HepG2 (cell line): Measurements from ENCODE around the gene AMIGO3. TPM values are rescaled to one million over a fixed set of nuclear protein-coding genes. Genes with fewer than 3 reads are reported as not detected.
A peak's percentile ranks its signal among the peaks of the same experiment; 100 is the strongest.

Experiments used
- ATF2 ChIP-seq: sonication (generic); formaldehyde crosslinking; IDR thresholded peaks from 2 replicates; pipeline ENCODE4 v1.4.0; 2020; ENCODE audit warnings: missing genetic modification reagents
- BCL6 ChIP-seq: IDR thresholded peaks from 2 replicates; pipeline ENCODE4 v1.6.1; 2016; ENCODE audit warnings: missing genetic modification reagents, missing compliant biosample characterization
- HOXA3 ChIP-seq: sonication (generic); formaldehyde crosslinking; IDR thresholded peaks from 2 replicates; pipeline ENCODE4 v1.5.0; 2020; ENCODE audit warnings: missing genetic modification reagents
- JUNB ChIP-seq: sonication (generic); formaldehyde crosslinking; IDR thresholded peaks from 2 replicates; pipeline ENCODE4 v1.8.0; 2022; ENCODE audit warnings: missing genetic modification reagents, mild to moderate bottlenecking, borderline replicate concordance
- NFE2 ChIP-seq: sonication (generic); formaldehyde crosslinking; IDR thresholded peaks from 2 replicates; pipeline ENCODE4 v1.4.0; 2020; ENCODE audit warnings: missing genetic modification reagents
- REST ChIP-seq, 2 experiments: IDR thresholded peaks; 2 replicates each; pipeline ENCODE4 v1.6.1; 2011 to 2012; ENCODE audit warnings: low read length in 2 of 2, borderline replicate concordance in 1 of 2, low read depth in 1 of 2, mild to moderate bottlenecking in 1 of 2, moderate library complexity in 1 of 2
- RXRB ChIP-seq: IDR thresholded peaks from 2 replicates; pipeline ENCODE4 v1.6.1; 2016; ENCODE audit warnings: borderline replicate concordance, missing genetic modification reagents, missing compliant biosample characterization
- SAP130 ChIP-seq: IDR thresholded peaks from 2 replicates; pipeline ENCODE4 v1.6.1; 2016; ENCODE audit warnings: low read depth
- TGIF2 ChIP-seq: IDR thresholded peaks from 2 replicates; pipeline ENCODE4 v1.6.1; 2016; ENCODE audit warnings: control low read depth, missing compliant biosample characterization
- TMF1 ChIP-seq: sonication (generic); formaldehyde crosslinking; IDR thresholded peaks from 2 replicates; pipeline ENCODE4 v1.8.1; 2022; ENCODE audit warnings: low read depth, missing genetic modification reagents
- ZNF432 ChIP-seq: sonication (generic); formaldehyde crosslinking; IDR thresholded peaks from 2 replicates; pipeline ENCODE4 v1.5.0; 2020; ENCODE audit warnings: missing genetic modification reagents, mild to moderate bottlenecking, borderline replicate concordance
- ZNF772 ChIP-seq: sonication (generic); formaldehyde crosslinking; IDR thresholded peaks from 2 replicates; pipeline ENCODE4 v1.5.0; 2020; ENCODE audit warnings: mild to moderate bottlenecking, missing genetic modification reagents
- ZNF780A ChIP-seq: sonication (generic); formaldehyde crosslinking; IDR thresholded peaks from 2 replicates; pipeline ENCODE4 v1.8.0; 2022; ENCODE audit warnings: mild to moderate bottlenecking, missing genetic modification reagents, moderate library complexity
- polyA plus RNA-seq, 8 experiments: library from polyadenylated mRNA; depleted of rRNA in 3 of 8; stranded (reverse) in 7 of 8; unstranded in 1 of 8; fragments of >200 nt; fragmentation: Illumina TruSeq in 4 of 8; extraction: Trizol in 4 of 8; gene quantifications; 2 replicates each; pipeline versions ENCODE4 v1.2.1 to v1.2.3, GENCODE V29; 2011 to 2016; ENCODE audit warnings: low read depth in 4 of 8, missing spikeins in 1 of 8, mixed read lengths in 1 of 8; ENCODE audit not compliant: insufficient read depth in 1 of 8
- total RNA-seq, 5 experiments: library from RNA; depleted of rRNA; stranded (reverse); fragments of >200 nt; fragmentation: Illumina TruSeq; extraction: Trizol; gene quantifications; 2 replicates each; pipeline ENCODE4 v1.2.3, GENCODE V29; 2016; ENCODE audit warnings: low read depth in 1 of 5
- TF ChIP-seq, protein P1 (sequence below): sonication (generic); formaldehyde crosslinking; IDR thresholded peaks from 2 replicates; pipeline ENCODE4 v1.4.0; 2020; ENCODE audit warnings: missing genetic modification reagents; ENCODE audit errors: not compliant biosample characterization
- TF ChIP-seq, protein P2 (sequence below): sonication (generic); formaldehyde crosslinking; conservative IDR thresholded peaks from 2 replicates; pipeline ENCODE4 v1.4.0; 2020; ENCODE audit warnings: missing genetic modification reagents
- TF ChIP-seq, protein P3 (sequence below): sonication (generic); formaldehyde crosslinking; IDR thresholded peaks from 2 replicates; pipeline ENCODE4 v1.4.0; 2020; ENCODE audit warnings: mild to moderate bottlenecking, missing genetic modification reagents
- TF ChIP-seq, protein P4 (sequence below): sonication (generic); formaldehyde crosslinking; IDR thresholded peaks from 2 replicates; pipeline ENCODE4 v1.4.0; 2020; ENCODE audit warnings: missing genetic modification reagents, borderline replicate concordance

Gene AMIGO3
- total and polyA plus RNA-seq, 2 of the 13 experiments (the other 11 are each of a cell fraction or from before 2014, with no cell fraction given): 0.35 TPM; not detected in 1

DNA sequence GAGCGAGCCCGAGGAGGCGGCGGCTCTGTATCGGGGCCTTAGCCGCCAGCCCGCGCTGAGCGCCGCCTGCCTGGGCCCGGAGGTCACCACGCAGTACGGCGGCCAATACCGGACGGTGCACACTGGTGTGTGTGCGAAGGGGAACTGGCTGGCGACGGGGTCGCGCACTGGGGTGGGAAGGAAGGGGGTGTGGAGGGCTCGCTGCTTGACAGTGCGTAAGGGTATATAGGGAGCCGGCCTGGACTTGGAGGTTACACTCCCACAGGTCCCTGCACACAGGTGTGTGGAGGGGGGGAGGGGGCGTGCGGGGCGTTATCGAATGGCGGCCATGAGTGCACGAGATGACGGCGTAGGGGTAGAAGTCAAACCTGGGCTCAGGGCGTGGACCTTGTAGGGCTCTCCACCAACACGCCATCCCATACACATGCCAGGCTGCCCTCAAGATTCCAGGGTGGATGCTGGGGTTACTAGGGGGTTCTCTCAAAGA lies 44.9 kb downstream of the AMIGO3 start (continued):
- TF ChIP-seq, protein P1, sequence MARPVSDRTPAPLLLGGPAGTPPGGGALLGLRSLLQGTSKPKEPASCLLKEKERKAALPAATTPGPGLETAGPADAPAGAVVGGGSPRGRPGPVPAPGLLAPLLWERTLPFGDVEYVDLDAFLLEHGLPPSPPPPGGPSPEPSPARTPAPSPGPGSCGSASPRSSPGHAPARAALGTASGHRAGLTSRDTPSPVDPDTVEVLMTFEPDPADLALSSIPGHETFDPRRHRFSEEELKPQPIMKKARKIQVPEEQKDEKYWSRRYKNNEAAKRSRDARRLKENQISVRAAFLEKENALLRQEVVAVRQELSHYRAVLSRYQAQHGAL (CRISPR knock-in tag): no peak
- TF ChIP-seq NFE2 (CRISPR knock-in tag) (no peak), HOXA3 (CRISPR knock-in tag) (no peak), TGIF2 (0 out of 2 replicates have a peak, but pooled peaks have one; percentile 27), TMF1 (CRISPR knock-in tag) (no peak), ZNF772 (CRISPR knock-in tag) (no peak), ZNF780A (CRISPR knock-in tag) (no peak), JUNB (CRISPR knock-in tag) (no peak), BCL6 (CRISPR knock-in tag) (no peak), ZNF432 (CRISPR knock-in tag) (no peak), SAP130 (peak; percentile 43), RXRB (CRISPR knock-in tag) (no peak), REST (IDR thresholded peaks at IDR 0.05; ENCODE audit: borderline replicate concordance in 1 of 2, low read depth in 1 of 2, low read length in 2 of 2) (no peak), ATF2 (CRISPR knock-in tag) (no peak)
- TF ChIP-seq, protein P2, sequence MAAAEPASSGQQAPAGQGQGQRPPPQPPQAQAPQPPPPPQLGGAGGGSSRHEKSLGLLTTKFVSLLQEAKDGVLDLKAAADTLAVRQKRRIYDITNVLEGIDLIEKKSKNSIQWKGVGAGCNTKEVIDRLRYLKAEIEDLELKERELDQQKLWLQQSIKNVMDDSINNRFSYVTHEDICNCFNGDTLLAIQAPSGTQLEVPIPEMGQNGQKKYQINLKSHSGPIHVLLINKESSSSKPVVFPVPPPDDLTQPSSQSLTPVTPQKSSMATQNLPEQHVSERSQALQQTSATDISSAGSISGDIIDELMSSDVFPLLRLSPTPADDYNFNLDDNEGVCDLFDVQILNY (CRISPR knock-in tag): no peak
- TF ChIP-seq, protein P3, sequence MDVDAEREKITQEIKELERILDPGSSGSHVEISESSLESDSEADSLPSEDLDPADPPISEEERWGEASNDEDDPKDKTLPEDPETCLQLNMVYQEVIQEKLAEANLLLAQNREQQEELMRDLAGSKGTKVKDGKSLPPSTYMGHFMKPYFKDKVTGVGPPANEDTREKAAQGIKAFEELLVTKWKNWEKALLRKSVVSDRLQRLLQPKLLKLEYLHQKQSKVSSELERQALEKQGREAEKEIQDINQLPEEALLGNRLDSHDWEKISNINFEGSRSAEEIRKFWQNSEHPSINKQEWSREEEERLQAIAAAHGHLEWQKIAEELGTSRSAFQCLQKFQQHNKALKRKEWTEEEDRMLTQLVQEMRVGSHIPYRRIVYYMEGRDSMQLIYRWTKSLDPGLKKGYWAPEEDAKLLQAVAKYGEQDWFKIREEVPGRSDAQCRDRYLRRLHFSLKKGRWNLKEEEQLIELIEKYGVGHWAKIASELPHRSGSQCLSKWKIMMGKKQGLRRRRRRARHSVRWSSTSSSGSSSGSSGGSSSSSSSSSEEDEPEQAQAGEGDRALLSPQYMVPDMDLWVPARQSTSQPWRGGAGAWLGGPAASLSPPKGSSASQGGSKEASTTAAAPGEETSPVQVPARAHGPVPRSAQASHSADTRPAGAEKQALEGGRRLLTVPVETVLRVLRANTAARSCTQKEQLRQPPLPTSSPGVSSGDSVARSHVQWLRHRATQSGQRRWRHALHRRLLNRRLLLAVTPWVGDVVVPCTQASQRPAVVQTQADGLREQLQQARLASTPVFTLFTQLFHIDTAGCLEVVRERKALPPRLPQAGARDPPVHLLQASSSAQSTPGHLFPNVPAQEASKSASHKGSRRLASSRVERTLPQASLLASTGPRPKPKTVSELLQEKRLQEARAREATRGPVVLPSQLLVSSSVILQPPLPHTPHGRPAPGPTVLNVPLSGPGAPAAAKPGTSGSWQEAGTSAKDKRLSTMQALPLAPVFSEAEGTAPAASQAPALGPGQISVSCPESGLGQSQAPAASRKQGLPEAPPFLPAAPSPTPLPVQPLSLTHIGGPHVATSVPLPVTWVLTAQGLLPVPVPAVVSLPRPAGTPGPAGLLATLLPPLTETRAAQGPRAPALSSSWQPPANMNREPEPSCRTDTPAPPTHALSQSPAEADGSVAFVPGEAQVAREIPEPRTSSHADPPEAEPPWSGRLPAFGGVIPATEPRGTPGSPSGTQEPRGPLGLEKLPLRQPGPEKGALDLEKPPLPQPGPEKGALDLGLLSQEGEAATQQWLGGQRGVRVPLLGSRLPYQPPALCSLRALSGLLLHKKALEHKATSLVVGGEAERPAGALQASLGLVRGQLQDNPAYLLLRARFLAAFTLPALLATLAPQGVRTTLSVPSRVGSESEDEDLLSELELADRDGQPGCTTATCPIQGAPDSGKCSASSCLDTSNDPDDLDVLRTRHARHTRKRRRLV (CRISPR knock-in tag): no peak
- TF ChIP-seq, protein P4, sequence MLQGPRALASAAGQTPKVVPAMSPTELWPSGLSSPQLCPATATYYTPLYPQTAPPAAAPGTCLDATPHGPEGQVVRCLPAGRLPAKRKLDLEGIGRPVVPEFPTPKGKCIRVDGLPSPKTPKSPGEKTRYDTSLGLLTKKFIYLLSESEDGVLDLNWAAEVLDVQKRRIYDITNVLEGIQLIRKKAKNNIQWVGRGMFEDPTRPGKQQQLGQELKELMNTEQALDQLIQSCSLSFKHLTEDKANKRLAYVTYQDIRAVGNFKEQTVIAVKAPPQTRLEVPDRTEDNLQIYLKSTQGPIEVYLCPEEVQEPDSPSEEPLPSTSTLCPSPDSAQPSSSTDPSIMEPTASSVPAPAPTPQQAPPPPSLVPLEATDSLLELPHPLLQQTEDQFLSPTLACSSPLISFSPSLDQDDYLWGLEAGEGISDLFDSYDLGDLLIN (CRISPR knock-in tag): no peak
